Measurements from ENCODE around the gene HRAS. TPM values are rescaled to one million over a fixed set of nuclear protein-coding genes. Genes with fewer than 3 reads are reported as not detected.

Gene HRAS
- total and polyA plus RNA-seq, 2 of the 13 experiments (the other 11 are each of a cell fraction or from before 2014, with no cell fraction given) = 32.9 to 50.0 TPM

DNA sequence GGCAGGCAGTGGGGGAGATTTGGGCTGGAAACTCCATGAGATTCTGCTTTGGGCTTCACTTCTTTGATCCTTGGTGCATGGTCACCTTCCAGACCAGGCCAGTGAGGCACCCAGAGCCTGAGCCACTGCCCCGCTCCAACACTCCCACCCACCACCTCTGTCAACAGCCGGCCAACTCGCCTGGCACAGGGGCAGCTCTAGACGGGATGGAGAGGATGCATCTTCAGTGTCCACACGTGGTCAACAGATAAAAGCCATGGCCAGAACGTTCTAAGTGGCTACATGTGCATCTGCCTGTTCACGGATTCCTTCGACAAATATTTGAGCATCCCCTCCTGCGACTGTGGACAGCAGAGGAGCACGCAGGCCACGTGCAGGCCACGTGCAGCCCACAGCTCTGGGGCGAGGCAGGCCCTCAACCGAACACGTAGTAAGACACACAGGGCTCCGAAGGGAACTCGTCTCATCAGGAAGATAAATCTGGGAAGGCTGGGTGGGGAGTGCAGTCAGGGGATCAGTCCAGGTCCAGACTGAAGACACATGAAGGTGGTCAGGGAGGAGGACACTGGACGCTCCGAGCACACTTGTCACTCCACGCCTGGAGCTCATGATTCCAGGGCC lies 3.2 kb upstream of the HRAS start (continued):
- TF ChIP-seq, protein P1, sequence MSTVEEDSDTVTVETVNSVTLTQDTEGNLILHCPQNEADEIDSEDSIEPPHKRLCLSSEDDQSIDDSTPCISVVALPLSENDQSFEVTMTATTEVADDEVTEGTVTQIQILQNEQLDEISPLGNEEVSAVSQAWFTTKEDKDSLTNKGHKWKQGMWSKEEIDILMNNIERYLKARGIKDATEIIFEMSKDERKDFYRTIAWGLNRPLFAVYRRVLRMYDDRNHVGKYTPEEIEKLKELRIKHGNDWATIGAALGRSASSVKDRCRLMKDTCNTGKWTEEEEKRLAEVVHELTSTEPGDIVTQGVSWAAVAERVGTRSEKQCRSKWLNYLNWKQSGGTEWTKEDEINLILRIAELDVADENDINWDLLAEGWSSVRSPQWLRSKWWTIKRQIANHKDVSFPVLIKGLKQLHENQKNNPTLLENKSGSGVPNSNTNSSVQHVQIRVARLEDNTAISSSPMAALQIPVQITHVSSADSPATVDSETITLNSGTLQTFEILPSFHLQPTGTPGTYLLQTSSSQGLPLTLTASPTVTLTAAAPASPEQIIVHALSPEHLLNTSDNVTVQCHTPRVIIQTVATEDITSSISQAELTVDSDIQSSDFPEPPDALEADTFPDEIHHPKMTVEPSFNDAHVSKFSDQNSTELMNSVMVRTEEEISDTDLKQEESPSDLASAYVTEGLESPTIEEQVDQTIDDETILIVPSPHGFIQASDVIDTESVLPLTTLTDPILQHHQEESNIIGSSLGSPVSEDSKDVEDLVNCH (CRISPR knock-in tag; IDR thresholded peaks at IDR 0.05) = 0 out of 2 replicates have a peak, but pooled peaks have one; percentile 50
- no peak for TF ChIP-seq ZIK1 (CRISPR knock-in tag; IDR thresholded peaks at IDR 0.05; ENCODE audit: borderline replicate concordance, low read depth)
- TF ChIP-seq XRCC5 (optimal IDR thresholded peaks at IDR 0.05; ENCODE audit: low read length) = no peak
- TF ChIP-seq, protein P2, sequence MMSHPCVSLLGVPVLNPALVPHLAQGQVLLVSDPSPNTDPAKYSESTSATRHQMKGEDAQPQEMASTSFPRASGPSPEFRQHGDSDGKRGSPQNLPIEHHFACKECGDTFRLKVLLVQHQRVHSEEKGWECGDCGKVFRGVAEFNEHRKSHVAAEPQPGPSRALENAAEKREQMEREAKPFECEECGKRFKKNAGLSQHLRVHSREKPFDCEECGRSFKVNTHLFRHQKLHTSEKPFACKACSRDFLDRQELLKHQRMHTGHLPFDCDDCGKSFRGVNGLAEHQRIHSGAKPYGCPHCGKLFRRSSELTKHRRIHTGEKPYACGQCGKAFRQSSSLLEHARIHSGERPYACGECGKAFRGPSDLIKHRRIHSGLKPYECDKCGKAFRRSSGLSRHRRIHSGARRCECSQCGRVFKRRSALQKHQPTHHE (CRISPR knock-in tag; IDR thresholded peaks at IDR 0.05; ENCODE audit: borderline replicate concordance) = no peak
- TF ChIP-seq SMAD1 (CRISPR knock-in tag; IDR thresholded peaks at IDR 0.05; ENCODE audit: borderline replicate concordance, low read depth) = no peak
- TF ChIP-seq GABPB1 (CRISPR knock-in tag; IDR thresholded peaks at IDR 0.05) = peak; percentile 40; the same call in 1 of the 2 replicates
- no peak for TF ChIP-seq SNAPC2 (CRISPR knock-in tag; IDR thresholded peaks at IDR 0.05)
- TF ChIP-seq, protein P3, sequence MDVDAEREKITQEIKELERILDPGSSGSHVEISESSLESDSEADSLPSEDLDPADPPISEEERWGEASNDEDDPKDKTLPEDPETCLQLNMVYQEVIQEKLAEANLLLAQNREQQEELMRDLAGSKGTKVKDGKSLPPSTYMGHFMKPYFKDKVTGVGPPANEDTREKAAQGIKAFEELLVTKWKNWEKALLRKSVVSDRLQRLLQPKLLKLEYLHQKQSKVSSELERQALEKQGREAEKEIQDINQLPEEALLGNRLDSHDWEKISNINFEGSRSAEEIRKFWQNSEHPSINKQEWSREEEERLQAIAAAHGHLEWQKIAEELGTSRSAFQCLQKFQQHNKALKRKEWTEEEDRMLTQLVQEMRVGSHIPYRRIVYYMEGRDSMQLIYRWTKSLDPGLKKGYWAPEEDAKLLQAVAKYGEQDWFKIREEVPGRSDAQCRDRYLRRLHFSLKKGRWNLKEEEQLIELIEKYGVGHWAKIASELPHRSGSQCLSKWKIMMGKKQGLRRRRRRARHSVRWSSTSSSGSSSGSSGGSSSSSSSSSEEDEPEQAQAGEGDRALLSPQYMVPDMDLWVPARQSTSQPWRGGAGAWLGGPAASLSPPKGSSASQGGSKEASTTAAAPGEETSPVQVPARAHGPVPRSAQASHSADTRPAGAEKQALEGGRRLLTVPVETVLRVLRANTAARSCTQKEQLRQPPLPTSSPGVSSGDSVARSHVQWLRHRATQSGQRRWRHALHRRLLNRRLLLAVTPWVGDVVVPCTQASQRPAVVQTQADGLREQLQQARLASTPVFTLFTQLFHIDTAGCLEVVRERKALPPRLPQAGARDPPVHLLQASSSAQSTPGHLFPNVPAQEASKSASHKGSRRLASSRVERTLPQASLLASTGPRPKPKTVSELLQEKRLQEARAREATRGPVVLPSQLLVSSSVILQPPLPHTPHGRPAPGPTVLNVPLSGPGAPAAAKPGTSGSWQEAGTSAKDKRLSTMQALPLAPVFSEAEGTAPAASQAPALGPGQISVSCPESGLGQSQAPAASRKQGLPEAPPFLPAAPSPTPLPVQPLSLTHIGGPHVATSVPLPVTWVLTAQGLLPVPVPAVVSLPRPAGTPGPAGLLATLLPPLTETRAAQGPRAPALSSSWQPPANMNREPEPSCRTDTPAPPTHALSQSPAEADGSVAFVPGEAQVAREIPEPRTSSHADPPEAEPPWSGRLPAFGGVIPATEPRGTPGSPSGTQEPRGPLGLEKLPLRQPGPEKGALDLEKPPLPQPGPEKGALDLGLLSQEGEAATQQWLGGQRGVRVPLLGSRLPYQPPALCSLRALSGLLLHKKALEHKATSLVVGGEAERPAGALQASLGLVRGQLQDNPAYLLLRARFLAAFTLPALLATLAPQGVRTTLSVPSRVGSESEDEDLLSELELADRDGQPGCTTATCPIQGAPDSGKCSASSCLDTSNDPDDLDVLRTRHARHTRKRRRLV (CRISPR knock-in tag; IDR thresholded peaks at IDR 0.05) = no peak
- TF ChIP-seq CBX2 (IDR thresholded peaks at IDR 0.05; ENCODE audit: low read depth, low read length) = no peak
- no peak for TF ChIP-seq CBX2 (CRISPR knock-in tag; IDR thresholded peaks at IDR 0.05; ENCODE audit: low read depth)
- no peak for TF ChIP-seq ZEB1 (IDR thresholded peaks at IDR 0.05; ENCODE audit: insufficient replicate concordance, low read depth)
- no peak; the same call in 1 of the 2 replicates for TF ChIP-seq PRMT3 (CRISPR knock-in tag; IDR thresholded peaks at IDR 0.05; ENCODE audit: borderline replicate concordance, low read depth)
- no peak for TF ChIP-seq JARID2 (CRISPR knock-in tag; IDR thresholded peaks at IDR 0.05; ENCODE audit: insufficient replicate concordance)
- TF ChIP-seq, protein P4, sequence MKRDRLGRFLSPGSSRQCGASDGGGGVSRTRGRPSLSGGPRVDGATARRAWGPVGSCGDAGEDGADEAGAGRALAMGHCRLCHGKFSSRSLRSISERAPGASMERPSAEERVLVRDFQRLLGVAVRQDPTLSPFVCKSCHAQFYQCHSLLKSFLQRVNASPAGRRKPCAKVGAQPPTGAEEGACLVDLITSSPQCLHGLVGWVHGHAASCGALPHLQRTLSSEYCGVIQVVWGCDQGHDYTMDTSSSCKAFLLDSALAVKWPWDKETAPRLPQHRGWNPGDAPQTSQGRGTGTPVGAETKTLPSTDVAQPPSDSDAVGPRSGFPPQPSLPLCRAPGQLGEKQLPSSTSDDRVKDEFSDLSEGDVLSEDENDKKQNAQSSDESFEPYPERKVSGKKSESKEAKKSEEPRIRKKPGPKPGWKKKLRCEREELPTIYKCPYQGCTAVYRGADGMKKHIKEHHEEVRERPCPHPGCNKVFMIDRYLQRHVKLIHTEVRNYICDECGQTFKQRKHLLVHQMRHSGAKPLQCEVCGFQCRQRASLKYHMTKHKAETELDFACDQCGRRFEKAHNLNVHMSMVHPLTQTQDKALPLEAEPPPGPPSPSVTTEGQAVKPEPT (CRISPR knock-in tag; IDR thresholded peaks at IDR 0.05; ENCODE audit: low read depth) = no peak
- TF ChIP-seq ZC3H4 (CRISPR knock-in tag; IDR thresholded peaks at IDR 0.05; ENCODE audit: borderline replicate concordance) = no peak
- TF ChIP-seq GLI4 (CRISPR knock-in tag; IDR thresholded peaks at IDR 0.05; ENCODE audit: borderline replicate concordance) = no peak
- no peak for TF ChIP-seq FOXJ3 (CRISPR knock-in tag; IDR thresholded peaks at IDR 0.05; ENCODE audit: borderline replicate concordance)
- no peak for TF ChIP-seq SUZ12 (IDR thresholded peaks at IDR 0.05; ENCODE audit: low read depth, low read length)
